GM21737 (cell line): Measurements from ENCODE around the gene C16orf74.

Source experiments
- ATAC-seq: cut with Tn5 transposase; IDR thresholded peaks from one replicate; pipeline ENCODE4 v1.9.1; 2021; ENCODE audit warnings: mild to moderate bottlenecking, moderate library complexity; ENCODE audit not compliant: unreplicated experiment

C16orf74 gene

GRCh38 chr16:85659805-85660511 lies 90.9 kb downstream of the C16orf74 start:
- no peak for ATAC-seq

GRCh38 chr16:85659336-85659735 lies 91.6 kb downstream of the C16orf74 start:
- ATAC-seq = no peak

DNA sequence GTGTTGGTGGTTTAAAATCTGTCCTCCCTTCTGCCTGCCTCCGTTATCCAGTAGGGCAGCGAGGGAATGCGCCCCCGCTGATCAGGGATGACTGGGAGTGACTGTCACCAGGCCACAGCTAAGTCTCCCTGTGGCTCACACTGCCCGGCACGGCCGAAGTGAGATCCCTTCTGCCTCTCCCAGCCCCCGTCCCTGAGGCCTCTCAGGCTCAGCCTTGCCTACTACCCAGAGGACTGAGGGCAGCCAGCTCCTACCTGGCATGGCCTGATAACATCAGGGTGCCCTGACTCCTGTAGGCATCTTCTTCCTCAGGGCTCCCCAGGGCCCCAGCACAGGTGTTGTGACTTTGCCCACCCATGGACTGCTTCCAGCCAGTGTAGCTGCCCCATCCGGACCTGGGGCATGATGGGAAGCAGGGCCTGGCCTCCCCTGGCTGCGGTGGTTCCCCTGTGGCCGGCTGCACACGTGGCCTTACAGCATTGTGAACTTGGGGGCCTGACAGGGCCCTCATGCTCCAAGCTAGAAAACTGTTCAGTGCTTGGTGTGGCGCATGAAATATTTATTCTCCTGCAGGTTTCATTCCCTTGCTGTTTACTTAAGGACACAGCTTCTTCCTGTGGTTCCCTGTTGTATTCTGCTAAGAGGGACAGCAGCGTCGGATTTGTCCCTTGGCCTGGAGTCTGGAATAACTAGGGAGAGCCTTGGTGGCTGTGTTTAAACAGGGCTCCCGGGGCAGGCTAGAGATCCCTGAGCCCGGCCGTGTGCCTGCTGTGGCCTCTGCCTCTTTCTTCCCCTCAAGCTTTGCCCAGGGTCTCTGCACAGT lies 92.2 kb downstream of the C16orf74 start:
- ATAC-seq = no peak

DNA sequence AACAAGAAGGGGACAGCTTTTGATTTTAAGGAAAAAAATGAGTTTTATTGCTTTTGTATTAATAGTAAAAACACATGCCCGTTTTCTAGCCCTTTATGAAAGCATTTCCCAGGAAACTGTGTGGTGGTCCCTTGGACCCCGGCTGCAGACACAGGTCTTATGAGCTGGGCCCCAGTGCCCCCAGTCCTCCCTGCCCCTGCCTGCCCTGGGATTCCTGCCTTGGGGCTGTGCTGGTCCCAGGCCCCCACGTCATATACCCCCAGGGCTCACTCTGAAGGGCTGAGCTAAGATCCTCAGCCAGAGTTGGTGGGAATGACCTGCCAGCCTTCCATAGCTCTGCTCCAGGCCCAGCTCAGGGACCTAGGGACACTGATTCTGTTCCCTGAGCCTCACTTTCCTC lies 92.9 kb downstream of the C16orf74 start:
- ATAC-seq = no peak
